Nephron progenitor cell (in vitro differentiated cells): ENCODE measurements around the gene CTNNB1.

Experiments used
- DNase-seq: peaks from one replicate; pipeline ENCODE4 v3.0.0; 2021
- H3K27ac Mint-ChIP-seq: 2 replicates; pipeline ENCODE4 v1.8.0; 2021; ENCODE audit warnings: mild to moderate bottlenecking, moderate library complexity, mixed read lengths
- H3K27me3 Mint-ChIP-seq: 2 replicates; pipeline ENCODE4 v1.8.0; 2021; ENCODE audit warnings: mild to moderate bottlenecking, low read depth, mixed read lengths; ENCODE audit not compliant: poor library complexity
- H3K36me3 Mint-ChIP-seq: 2 replicates; pipeline ENCODE4 v1.8.0; 2021; ENCODE audit warnings: low read depth, mixed read lengths
- H3K4me1 Mint-ChIP-seq: 2 replicates; pipeline ENCODE4 v1.8.0; 2021; ENCODE audit warnings: mixed read lengths
- H3K4me3 Mint-ChIP-seq: 2 replicates; pipeline ENCODE4 v1.8.0; 2021; ENCODE audit warnings: mild to moderate bottlenecking, moderate library complexity, mixed read lengths
- H3K9me3 Mint-ChIP-seq: 2 replicates; pipeline ENCODE4 v1.8.0; 2021; ENCODE audit warnings: mild to moderate bottlenecking, moderate library complexity, mixed read lengths
- TF ChIP-seq, protein P1 (sequence below): fragments of 200-600 bp; sonication (generic); IDR thresholded peaks from 2 replicates; pipeline ENCODE4 v1.5.0; 2021; ENCODE audit warnings: antibody characterized with exemption

CTNNB1 gene

GRCh38 chr3:41209646-41210045 is 10.3 kb downstream of the CTNNB1 start:
- H3K36me3 Mint-ChIP-seq, result peaks cover 76% of the 10 kb centered on the region
- H3K27me3 Mint-ChIP-seq, result no peaks in the 10 kb centered on the region
- H3K9me3 Mint-ChIP-seq, result peaks cover 29% of the 10 kb centered on the region
- TF ChIP-seq, protein P1, sequence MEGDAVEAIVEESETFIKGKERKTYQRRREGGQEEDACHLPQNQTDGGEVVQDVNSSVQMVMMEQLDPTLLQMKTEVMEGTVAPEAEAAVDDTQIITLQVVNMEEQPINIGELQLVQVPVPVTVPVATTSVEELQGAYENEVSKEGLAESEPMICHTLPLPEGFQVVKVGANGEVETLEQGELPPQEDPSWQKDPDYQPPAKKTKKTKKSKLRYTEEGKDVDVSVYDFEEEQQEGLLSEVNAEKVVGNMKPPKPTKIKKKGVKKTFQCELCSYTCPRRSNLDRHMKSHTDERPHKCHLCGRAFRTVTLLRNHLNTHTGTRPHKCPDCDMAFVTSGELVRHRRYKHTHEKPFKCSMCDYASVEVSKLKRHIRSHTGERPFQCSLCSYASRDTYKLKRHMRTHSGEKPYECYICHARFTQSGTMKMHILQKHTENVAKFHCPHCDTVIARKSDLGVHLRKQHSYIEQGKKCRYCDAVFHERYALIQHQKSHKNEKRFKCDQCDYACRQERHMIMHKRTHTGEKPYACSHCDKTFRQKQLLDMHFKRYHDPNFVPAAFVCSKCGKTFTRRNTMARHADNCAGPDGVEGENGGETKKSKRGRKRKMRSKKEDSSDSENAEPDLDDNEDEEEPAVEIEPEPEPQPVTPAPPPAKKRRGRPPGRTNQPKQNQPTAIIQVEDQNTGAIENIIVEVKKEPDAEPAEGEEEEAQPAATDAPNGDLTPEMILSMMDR, result no peak
- H3K4me1 Mint-ChIP-seq, result peaks cover 59% of the 10 kb centered on the region
- H3K4me3 Mint-ChIP-seq, result no peak overlapping the region
- no peak overlapping the region for H3K27ac Mint-ChIP-seq
- DNase-seq, result no peak

GRCh38 chr3:41210966-41211365 is 11.7 kb downstream of the CTNNB1 start:
- Mint-ChIP-seq H3K36me3 (peaks cover 69% of the 10 kb centered on the region), H3K27ac (no peak overlapping the region), H3K9me3 (peaks cover 29% of the 10 kb centered on the region), H3K27me3 (no peaks in the 10 kb centered on the region), H3K4me1 (peaks cover 56% of the 10 kb centered on the region), H3K4me3 (no peak overlapping the region)
- no peak for DNase-seq
- TF ChIP-seq, protein P1, result no peak

DNA sequence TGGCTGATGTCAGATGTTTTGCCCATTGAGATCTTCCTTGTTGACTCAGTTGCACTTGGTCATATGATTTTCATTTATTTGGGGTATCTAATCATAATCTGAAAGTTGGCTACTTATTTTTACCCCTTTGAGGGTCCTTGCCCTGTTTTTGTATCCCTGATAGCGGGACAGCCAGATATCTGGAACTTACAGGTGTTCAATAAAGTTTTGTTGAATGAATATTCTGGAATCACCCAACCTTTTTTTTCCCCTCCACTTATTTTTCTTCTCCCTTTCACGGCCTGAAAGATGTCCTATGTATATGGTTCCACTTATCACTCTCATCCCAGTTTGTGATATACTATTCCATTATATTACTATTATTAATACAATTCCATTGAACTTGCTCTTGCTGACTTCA is 12.8 kb downstream of the CTNNB1 start:
- no peak for DNase-seq
- Mint-ChIP-seq H3K36me3 (peaks cover 58% of the 10 kb centered on the region), H3K9me3 (peaks cover 29% of the 10 kb centered on the region), H3K27me3 (no peaks in the 10 kb centered on the region), H3K4me3 (no peak overlapping the region), H3K4me1 (peaks cover 53% of the 10 kb centered on the region), H3K27ac (no peak overlapping the region)
- TF ChIP-seq, protein P1, result no peak

DNA sequence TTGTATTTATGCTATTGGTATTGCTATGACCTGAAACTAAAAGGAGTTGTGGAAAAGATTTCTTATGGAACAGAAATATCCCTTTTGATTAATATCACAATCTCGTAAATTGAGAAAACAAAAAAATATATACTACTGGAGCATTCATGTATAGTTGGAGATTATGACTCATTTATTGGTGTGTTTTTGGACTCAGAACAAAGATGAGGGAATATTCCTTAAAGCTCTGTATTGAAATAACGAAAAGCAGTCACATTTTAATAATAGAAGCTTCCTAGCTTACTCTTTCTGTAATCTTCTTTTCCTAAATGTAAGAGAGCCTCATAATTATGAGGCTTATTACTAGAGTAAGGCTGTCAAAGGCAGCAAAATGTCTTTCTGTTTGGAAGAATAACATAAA is 14.3 kb downstream of the CTNNB1 start:
- Mint-ChIP-seq H3K4me3 (no peak overlapping the region), H3K4me1 (peaks cover 42% of the 10 kb centered on the region), H3K27me3 (no peaks in the 10 kb centered on the region), H3K27ac (no peak overlapping the region), H3K36me3 (peaks cover 48% of the 10 kb centered on the region), H3K9me3 (peaks cover 16% of the 10 kb centered on the region)
- TF ChIP-seq, protein P1, result no peak
- no peak for DNase-seq

- no peak overlapping the region for H3K27ac Mint-ChIP-seq
- peaks cover 42% of the 10 kb centered on the region for H3K36me3 Mint-ChIP-seq
- H3K27me3 Mint-ChIP-seq, result no peaks in the 10 kb centered on the region
- H3K9me3 Mint-ChIP-seq, result peaks cover 2% of the 10 kb centered on the region
- TF ChIP-seq, protein P1, result no peak
- no peak overlapping the region for H3K4me3 Mint-ChIP-seq
- DNase-seq, result no peak
- H3K4me1 Mint-ChIP-seq, result peaks cover 59% of the 10 kb centered on the region
Observed at GRCh38 chr3:41216422-41216821, 17.1 kb downstream of the CTNNB1 start.

- H3K36me3 Mint-ChIP-seq, result peaks cover 36% of the 10 kb centered on the region
- no peaks in the 10 kb centered on the region for H3K27me3 Mint-ChIP-seq
- no peak for DNase-seq
- H3K4me1 Mint-ChIP-seq, result peaks cover 63% of the 10 kb centered on the region
- no peak overlapping the region for H3K4me3 Mint-ChIP-seq
- TF ChIP-seq, protein P1, result no peak
- H3K9me3 Mint-ChIP-seq, result no peaks in the 10 kb centered on the region
- peak overlapping the region; percentile 40 for H3K27ac Mint-ChIP-seq
Observed at GRCh38 chr3:41216993-41217392, 17.7 kb downstream of the CTNNB1 start.
